PC-9 (cell line): Measurements from ENCODE around the gene BTG2.

Experiments used
- EZH2 ChIP-seq: fragments of 200-600 bp; sonication (generic); IDR thresholded peaks from 2 replicates; pipeline ENCODE4 v1.8.0; 2017; ENCODE audit warnings: antibody characterized with exemption, low read depth
- TF ChIP-seq, protein P1 (sequence below): fragments of 200-600 bp; sonication (generic); conservative IDR thresholded peaks from 2 replicates; pipeline ENCODE4 v1.6.1; 2017; ENCODE audit warnings: mixed run types, antibody characterized with exemption, mild to moderate bottlenecking, moderate library complexity

DNA sequence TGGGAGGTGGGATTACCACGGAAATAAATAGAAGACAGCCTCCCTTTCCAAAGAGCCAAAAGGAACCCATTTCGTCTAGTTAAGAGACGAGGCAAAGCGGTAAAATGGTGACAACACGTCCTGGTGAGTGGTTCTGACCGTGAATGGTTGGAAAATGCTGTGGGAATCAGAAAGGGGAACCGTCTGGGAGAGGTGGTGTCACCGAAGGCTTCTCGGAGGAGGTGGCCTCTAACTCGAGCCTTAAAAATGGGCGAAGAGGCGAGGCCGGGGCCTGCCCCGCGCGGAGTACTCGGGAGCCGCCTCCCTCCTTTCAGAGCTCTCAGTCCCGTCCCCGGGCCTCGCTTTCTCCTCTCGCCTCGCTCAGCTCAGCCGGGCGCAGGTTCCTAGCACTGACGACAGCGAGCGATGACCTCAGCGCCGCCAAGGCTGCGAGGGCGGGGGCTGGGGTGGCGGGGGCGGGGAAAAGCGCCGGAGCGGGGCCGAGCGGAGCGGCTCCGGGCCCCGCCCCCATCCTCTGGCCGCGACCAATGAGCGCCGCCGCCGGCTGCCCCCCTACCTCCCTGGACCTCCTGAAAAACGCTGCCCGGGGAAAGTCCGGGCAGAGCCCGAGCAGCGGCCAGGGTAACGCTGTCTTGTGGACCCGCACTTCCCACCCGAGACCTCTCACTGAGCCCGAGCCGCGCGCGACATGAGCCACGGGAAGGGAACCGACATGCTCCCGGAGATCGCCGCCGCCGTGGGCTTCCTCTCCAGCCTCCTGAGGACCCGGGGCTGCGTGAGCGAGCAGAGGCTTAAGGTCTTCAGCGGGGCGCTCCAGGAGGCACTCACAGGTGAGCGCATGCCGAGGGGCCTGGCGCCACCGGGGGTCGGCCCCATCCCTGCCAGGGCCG, at the start of gene BTG2:
- TF ChIP-seq, protein P1, sequence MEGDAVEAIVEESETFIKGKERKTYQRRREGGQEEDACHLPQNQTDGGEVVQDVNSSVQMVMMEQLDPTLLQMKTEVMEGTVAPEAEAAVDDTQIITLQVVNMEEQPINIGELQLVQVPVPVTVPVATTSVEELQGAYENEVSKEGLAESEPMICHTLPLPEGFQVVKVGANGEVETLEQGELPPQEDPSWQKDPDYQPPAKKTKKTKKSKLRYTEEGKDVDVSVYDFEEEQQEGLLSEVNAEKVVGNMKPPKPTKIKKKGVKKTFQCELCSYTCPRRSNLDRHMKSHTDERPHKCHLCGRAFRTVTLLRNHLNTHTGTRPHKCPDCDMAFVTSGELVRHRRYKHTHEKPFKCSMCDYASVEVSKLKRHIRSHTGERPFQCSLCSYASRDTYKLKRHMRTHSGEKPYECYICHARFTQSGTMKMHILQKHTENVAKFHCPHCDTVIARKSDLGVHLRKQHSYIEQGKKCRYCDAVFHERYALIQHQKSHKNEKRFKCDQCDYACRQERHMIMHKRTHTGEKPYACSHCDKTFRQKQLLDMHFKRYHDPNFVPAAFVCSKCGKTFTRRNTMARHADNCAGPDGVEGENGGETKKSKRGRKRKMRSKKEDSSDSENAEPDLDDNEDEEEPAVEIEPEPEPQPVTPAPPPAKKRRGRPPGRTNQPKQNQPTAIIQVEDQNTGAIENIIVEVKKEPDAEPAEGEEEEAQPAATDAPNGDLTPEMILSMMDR, result no peak
- TF ChIP-seq EZH2, result no peak
